Suprapubic skin (tissue), 4 donors: ENCODE data around the gene ELK4.

Experiments used
- CTCF ChIP-seq, 2 donors: fragments of 200-600 bp in 1 of 2; fragments of 450-650 bp in 1 of 2; sonication (generic) in 1 of 2; IDR thresholded peaks; one replicate each; pipeline ENCODE4 v1.5.1; 2016 to 2019; ENCODE audit warnings: antibody characterized with exemption in 2 of 2, mild to moderate bottlenecking in 1 of 2, moderate library complexity in 1 of 2
- EP300 ChIP-seq: sonication (generic); formaldehyde crosslinking; IDR thresholded peaks from one replicate; pipeline ENCODE4 v1.6.1; 2017; ENCODE audit warnings: antibody characterized with exemption
- POLR2A ChIP-seq, 2 donors: fragments of 450-650 bp; IDR thresholded peaks; one replicate each; pipeline ENCODE4 v1.6.1; 2017; ENCODE audit warnings: antibody characterized with exemption in 2 of 2, mild to moderate bottlenecking in 2 of 2, moderate library complexity in 2 of 2
- POLR2AphosphoS5 ChIP-seq, 3 donors: sonication (generic); formaldehyde crosslinking; IDR thresholded peaks; one replicate each; pipeline ENCODE4 v1.6.1; 2017; ENCODE audit warnings: antibody characterized with exemption in 3 of 3

DNA sequence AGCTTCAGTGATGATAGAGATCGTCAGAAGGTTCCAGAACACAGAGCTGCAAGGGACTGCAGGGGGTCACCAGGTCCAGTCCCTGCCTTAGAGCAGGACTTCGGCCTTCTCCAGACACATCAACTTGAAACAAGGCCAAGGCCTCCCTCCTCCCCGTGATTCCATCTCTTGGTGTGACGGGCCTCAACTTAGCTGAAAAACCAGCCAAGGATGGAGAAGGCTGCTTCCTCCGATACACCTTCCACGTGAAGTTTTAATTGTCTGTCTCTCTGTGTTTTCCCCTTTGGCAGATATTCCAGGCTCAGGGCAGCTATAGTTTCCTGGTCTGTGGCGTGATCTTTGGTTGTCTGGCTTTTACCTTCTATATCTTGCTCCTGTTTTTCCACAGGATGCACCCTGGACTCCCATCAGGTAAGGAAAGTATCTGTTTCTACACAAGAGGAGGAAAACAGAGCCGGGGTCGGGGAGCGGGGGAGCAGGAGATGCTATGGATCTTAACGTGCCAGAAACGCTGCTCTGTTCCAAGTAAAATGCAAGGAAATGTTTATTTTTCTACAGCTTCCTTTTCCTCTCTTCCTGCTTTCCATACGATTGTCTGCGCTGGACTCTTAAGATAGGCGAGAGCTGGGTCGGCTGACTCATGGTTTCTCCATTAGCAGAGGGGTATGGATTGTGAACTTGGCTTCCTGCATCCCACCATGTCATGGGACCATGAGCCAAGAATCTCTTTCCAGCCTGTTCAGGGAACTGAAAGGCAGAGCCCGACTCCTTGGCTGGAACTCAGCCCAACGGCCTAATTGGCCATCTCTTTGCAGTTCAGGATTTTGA, 32.8 kb downstream of the ELK4 start:
- TF ChIP-seq CTCF (IDR thresholded peaks at IDR 0.05): no peak
- no peak for TF ChIP-seq POLR2A (IDR thresholded peaks at IDR 0.05)
- no peak for TF ChIP-seq POLR2AphosphoS5 (IDR thresholded peaks at IDR 0.05)
- TF ChIP-seq EP300: no peak
